ENCODE measurements around the gene RANBP9. TPM values are rescaled to one million over a fixed set of nuclear protein-coding genes. Genes with fewer than 3 reads are reported as not detected.

Gene RANBP9
- total and polyA plus RNA-seq, 2 experiments from 2014 or later = 12.1 to 31.8 TPM

GRCh38 chr6:13682346-13682745 is 29.3 kb downstream of the RANBP9 start (continued):
- TF ChIP-seq ZNF462 (CRISPR knock-in tag; IDR thresholded peaks at IDR 0.05) (no peak), JUNB (IDR thresholded peaks at IDR 0.05; ENCODE audit: unreplicated experiment) (no peak), EZH2phosphoT487 (IDR thresholded peaks at IDR 0.05; ENCODE audit: unreplicated experiment) (no peak), REST (IDR thresholded peaks at IDR 0.05; ENCODE audit: unreplicated experiment) (no peak), NANOG (IDR thresholded peaks at IDR 0.05; ENCODE audit: borderline replicate concordance) (no peak), ZNF331 (CRISPR knock-in tag; IDR thresholded peaks at IDR 0.05; ENCODE audit: low read depth) (no peak), STAT1 (IDR thresholded peaks at IDR 0.05; ENCODE audit: unreplicated experiment) (no peak), CREB1 (CRISPR knock-in tag; IDR thresholded peaks at IDR 0.05; ENCODE audit: low read depth) (no peak), POLR2AphosphoS5 (IDR thresholded peaks at IDR 0.05; ENCODE audit: low read depth) (no peak)
